ENCODE results near the gene NAALADL2. TPM values are rescaled to one million over a fixed set of nuclear protein-coding genes. Genes with fewer than 3 reads are reported as not detected.

NAALADL2 gene
- total RNA-seq, 1 donor = 13.4 TPM

DNA sequence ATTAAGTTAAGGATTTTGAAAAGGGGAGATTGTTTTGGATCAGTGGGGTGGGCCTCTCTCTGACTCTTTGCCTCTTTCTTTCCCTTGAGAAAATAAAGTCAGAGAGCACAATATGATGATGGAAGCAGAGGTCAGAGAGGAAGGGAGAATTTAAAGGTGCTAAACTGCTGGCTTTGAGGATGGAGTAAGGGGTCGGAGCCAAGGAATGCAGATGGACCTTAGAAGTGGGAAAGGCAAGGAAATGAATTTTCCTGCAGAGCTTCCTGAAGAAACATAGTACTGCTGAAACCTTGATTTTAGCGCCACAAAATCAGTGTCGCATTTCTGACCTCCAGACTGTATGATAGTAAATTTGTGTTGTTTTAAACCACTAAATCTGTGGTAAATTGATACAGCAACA, 317.4 kb downstream of the NAALADL2 start:
- DNase-seq (ENCODE audit: low read depth) = no peak
- TF ChIP-seq, protein P1, sequence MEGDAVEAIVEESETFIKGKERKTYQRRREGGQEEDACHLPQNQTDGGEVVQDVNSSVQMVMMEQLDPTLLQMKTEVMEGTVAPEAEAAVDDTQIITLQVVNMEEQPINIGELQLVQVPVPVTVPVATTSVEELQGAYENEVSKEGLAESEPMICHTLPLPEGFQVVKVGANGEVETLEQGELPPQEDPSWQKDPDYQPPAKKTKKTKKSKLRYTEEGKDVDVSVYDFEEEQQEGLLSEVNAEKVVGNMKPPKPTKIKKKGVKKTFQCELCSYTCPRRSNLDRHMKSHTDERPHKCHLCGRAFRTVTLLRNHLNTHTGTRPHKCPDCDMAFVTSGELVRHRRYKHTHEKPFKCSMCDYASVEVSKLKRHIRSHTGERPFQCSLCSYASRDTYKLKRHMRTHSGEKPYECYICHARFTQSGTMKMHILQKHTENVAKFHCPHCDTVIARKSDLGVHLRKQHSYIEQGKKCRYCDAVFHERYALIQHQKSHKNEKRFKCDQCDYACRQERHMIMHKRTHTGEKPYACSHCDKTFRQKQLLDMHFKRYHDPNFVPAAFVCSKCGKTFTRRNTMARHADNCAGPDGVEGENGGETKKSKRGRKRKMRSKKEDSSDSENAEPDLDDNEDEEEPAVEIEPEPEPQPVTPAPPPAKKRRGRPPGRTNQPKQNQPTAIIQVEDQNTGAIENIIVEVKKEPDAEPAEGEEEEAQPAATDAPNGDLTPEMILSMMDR (IDR thresholded peaks at IDR 0.05; ENCODE audit: insufficient read depth, low read depth, low read length) = no peak
- H3K4me3 ChIP-seq (ENCODE audit: low read depth, low read length) = no peak overlapping the region

- DNase-seq (ENCODE audit: low read depth) = no peak
- no peak overlapping the region for H3K4me3 ChIP-seq (ENCODE audit: low read depth, low read length)
- TF ChIP-seq, protein P1 (IDR thresholded peaks at IDR 0.05; ENCODE audit: insufficient read depth, low read depth, low read length) = no peak
Observed at GRCh38 chr3:175179055-175179454, 319.9 kb downstream of the NAALADL2 start.

DNA sequence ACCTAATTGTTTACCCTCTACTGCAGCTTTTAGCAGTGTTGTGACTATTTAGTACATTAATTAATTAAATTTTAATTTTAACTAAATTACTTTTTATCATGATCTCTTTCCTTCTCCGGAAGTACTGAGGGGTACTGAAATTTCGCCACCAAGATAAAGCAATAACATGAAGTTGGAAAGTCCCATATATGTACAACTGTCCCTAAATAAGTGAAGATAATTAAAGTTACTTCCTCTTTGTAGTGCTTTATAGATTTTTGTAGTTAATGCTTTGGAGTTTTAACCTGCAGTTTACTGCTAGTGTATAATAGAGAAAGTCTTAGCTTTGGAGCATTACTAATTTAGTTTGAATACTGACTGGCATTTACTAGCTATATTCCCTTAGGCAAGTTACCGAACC, 325.3 kb downstream of the NAALADL2 start:
- TF ChIP-seq, protein P1 (IDR thresholded peaks at IDR 0.05; ENCODE audit: insufficient read depth, low read depth, low read length) = no peak
- DNase-seq (ENCODE audit: low read depth) = no peak
- no peak overlapping the region for H3K4me3 ChIP-seq (ENCODE audit: low read depth, low read length)

GRCh38 chr3:175185903-175186302, 326.8 kb downstream of the NAALADL2 start:
- H3K4me3 ChIP-seq (ENCODE audit: low read depth, low read length) = no peak overlapping the region
- TF ChIP-seq, protein P1 (IDR thresholded peaks at IDR 0.05; ENCODE audit: insufficient read depth, low read depth, low read length) = no peak
- DNase-seq (ENCODE audit: low read depth) = no peak

GRCh38 chr3:175186511-175186910, 327.4 kb downstream of the NAALADL2 start:
- TF ChIP-seq, protein P1 (IDR thresholded peaks at IDR 0.05; ENCODE audit: insufficient read depth, low read depth, low read length) = no peak
- H3K4me3 ChIP-seq (ENCODE audit: low read depth, low read length) = no peak overlapping the region
- peak; percentile 7 for DNase-seq (ENCODE audit: low read depth)

GRCh38 chr3:175187586-175187985, 328.5 kb downstream of the NAALADL2 start:
- DNase-seq (ENCODE audit: low read depth) = no peak

DNA sequence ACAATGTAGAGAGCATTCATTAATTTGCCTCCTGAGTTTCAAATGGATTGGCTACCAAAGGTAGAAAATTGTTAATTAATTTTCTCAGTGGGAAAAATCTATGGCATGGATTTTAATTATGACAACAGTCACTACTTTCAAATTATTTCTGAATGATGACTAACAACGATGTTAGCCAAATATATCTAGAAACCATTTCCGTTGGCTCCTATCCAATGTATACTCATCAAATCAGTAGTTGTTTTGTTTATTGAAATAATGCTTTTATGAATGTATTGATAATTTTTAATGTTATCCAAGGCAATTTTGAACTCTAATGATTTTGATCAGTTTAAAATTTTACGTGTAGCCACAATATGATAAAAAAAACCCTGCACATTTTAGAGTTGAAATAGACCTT, 333.4 kb downstream of the NAALADL2 start:
- DNase-seq (ENCODE audit: low read depth) = peak; percentile 10
- no peak overlapping the region for H3K4me3 ChIP-seq (ENCODE audit: low read depth, low read length)
- TF ChIP-seq, protein P1 (IDR thresholded peaks at IDR 0.05; ENCODE audit: insufficient read depth, low read depth, low read length) = no peak

More at GRCh38 chr3:175187586-175187985, 328.5 kb downstream of the NAALADL2 start:
- TF ChIP-seq, protein P1 (IDR thresholded peaks at IDR 0.05; ENCODE audit: insufficient read depth, low read depth, low read length) = no peak
- no peak overlapping the region for H3K4me3 ChIP-seq (ENCODE audit: low read depth, low read length)

All from fibroblast of villous mesenchyme (primary cell).